Mucosa of stomach (tissue), 1 donor: Measurements from ENCODE around the gene PCBP2.

ENCODE experiments used
- H3K27me3 ChIP-seq: one replicate; pipeline ENCODE4 v1.7.0; 2013; ENCODE audit warnings: mild to moderate bottlenecking, low read length; ENCODE audit not compliant: control insufficient read depth, insufficient read depth
- H3K36me3 ChIP-seq: one replicate; pipeline ENCODE4 v1.7.0; 2013; ENCODE audit warnings: low read length; ENCODE audit not compliant: control insufficient read depth, insufficient read depth
- H3K4me1 ChIP-seq: one replicate; pipeline ENCODE4 v1.7.0; 2013; ENCODE audit warnings: mild to moderate bottlenecking, low read length; ENCODE audit not compliant: control insufficient read depth, insufficient read depth
- H3K4me3 ChIP-seq: one replicate; pipeline ENCODE4 v1.7.0; 2013; ENCODE audit warnings: low read length
- H3K9ac ChIP-seq: one replicate; pipeline ENCODE4 v1.7.0; 2013; ENCODE audit warnings: mild to moderate bottlenecking, low read length, moderate library complexity
- H3K9me3 ChIP-seq: one replicate; pipeline ENCODE4 v1.7.0; 2013; ENCODE audit warnings: mild to moderate bottlenecking, low read length, moderate library complexity; ENCODE audit not compliant: control insufficient read depth
- donor health status: Pancreatic carcinoma.

Gene PCBP2

DNA sequence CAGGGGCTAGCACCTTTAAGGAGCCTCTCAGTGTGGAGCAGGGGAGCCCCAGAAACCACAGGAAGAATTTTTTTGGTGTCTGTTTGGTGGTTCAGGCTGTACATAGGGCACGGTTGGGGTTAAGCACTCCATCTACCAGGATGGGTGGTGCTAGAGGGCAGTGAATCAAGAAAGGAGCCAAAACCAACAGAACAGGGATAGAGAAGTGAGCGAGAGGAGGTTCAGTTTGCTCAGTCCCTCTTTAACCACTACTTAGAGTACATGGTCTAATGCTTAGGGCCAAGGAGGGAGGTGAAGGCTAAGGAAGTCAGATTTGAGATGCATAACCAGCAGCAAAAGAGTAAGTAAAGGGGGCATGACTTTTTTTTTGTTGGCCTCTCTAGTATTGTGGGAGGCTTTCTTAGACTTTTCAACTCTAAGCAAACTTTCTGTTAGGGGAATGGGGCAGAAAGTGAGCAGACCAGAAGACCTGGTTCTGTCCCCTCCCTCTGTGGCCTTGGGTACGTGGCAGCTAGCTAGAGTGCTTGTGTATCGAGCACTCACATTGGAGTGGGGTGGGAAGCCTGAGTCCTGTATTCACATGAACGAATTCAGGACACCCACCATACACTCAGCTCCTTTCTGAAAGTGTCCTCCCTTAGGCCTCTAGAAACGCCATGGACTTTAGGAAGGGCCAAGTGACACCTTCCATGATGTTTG lies 62.0 kb downstream of the PCBP2 start:
- Histone ChIP-seq H3K9ac (no peak overlapping the region), H3K4me3 (no peak overlapping the region), H3K27me3 (no peaks in the 10 kb centered on the region), H3K4me1 (peaks cover 2% of the 10 kb centered on the region), H3K9me3 (no peaks in the 10 kb centered on the region), H3K36me3 (peaks cover 10% of the 10 kb centered on the region)

- peaks cover 10% of the 10 kb centered on the region for H3K36me3 ChIP-seq
- H3K4me3 ChIP-seq, result no peak overlapping the region
- no peaks in the 10 kb centered on the region for H3K27me3 ChIP-seq
- no peaks in the 10 kb centered on the region for H3K9me3 ChIP-seq
- H3K9ac ChIP-seq, result no peak overlapping the region
- no peaks in the 10 kb centered on the region for H3K4me1 ChIP-seq
Observed at GRCh38 chr12:53514628-53515290, 62.9 kb downstream of the PCBP2 start.

- no peaks in the 10 kb centered on the region for H3K4me1 ChIP-seq
- H3K9ac ChIP-seq, result no peak overlapping the region
- no peak overlapping the region for H3K4me3 ChIP-seq
- H3K27me3 ChIP-seq, result no peaks in the 10 kb centered on the region
- H3K36me3 ChIP-seq, result peaks cover 10% of the 10 kb centered on the region
- H3K9me3 ChIP-seq, result no peaks in the 10 kb centered on the region
Observed at GRCh38 chr12:53515291-53515680, 63.4 kb downstream of the PCBP2 start.

DNA sequence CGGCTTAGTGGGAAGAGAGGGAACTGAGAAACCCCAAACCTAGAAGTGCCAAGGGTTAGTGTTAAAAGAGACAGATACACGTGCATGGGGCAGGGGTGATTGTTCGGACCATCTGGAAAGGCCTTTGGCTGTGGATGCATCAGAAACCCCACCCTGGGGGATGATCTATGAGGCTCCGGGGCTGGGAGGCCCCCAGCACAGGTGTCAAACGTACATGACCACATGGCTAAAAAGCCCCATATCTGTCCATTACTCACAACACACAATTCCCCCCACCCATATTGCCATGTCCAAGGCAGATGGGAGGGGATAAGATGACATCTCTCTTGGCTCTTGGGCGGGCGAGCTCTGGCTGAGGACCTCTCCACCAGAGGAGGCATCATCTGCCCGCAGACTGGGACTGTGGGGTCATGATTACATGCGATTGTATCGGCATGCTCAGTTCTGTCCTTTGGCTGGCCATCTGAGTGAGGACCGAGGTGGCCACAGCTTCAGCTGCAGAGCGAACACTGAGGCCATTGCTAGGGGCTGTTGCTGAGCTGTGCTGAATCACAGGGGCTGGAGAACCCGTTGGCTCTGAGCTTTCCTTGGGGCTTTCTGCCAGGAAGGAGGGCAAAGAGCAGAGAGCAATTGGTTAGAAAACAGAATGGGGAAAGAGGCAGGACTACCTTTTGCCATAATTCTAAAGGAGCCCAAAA lies 65.0 kb downstream of the PCBP2 start:
- H3K4me1 ChIP-seq, result no peaks in the 10 kb centered on the region
- H3K36me3 ChIP-seq, result peaks cover 10% of the 10 kb centered on the region
- H3K9ac ChIP-seq, result no peak overlapping the region
- no peaks in the 10 kb centered on the region for H3K27me3 ChIP-seq
- H3K4me3 ChIP-seq, result no peak overlapping the region
- H3K9me3 ChIP-seq, result no peaks in the 10 kb centered on the region

GRCh38 chr12:53518381-53518780 lies 66.5 kb downstream of the PCBP2 start:
- no peak overlapping the region for H3K4me3 ChIP-seq
- H3K36me3 ChIP-seq, result peaks cover 23% of the 10 kb centered on the region
- H3K9me3 ChIP-seq, result no peaks in the 10 kb centered on the region
- no peaks in the 10 kb centered on the region for H3K4me1 ChIP-seq
- H3K27me3 ChIP-seq, result no peaks in the 10 kb centered on the region
- no peak overlapping the region for H3K9ac ChIP-seq

- Histone ChIP-seq H3K9ac (no peak overlapping the region), H3K36me3 (peaks cover 13% of the 10 kb centered on the region), H3K9me3 (no peaks in the 10 kb centered on the region), H3K4me1 (no peaks in the 10 kb centered on the region), H3K4me3 (no peak overlapping the region), H3K27me3 (no peaks in the 10 kb centered on the region)
Observed at GRCh38 chr12:53523131-53523530, 71.2 kb downstream of the PCBP2 start.

GRCh38 chr12:53524476-53524875 lies 72.6 kb downstream of the PCBP2 start:
- no peaks in the 10 kb centered on the region for H3K27me3 ChIP-seq
- H3K36me3 ChIP-seq, result peaks cover 13% of the 10 kb centered on the region
- no peak overlapping the region for H3K4me3 ChIP-seq
- H3K9me3 ChIP-seq, result no peaks in the 10 kb centered on the region
- H3K4me1 ChIP-seq, result no peaks in the 10 kb centered on the region
- no peak overlapping the region for H3K9ac ChIP-seq

GRCh38 chr12:53530061-53530460 lies 78.2 kb downstream of the PCBP2 start:
- peaks cover 11% of the 10 kb centered on the region for H3K36me3 ChIP-seq
- no peak overlapping the region for H3K4me3 ChIP-seq
- no peaks in the 10 kb centered on the region for H3K9me3 ChIP-seq
- H3K9ac ChIP-seq, result no peak overlapping the region
- no peaks in the 10 kb centered on the region for H3K4me1 ChIP-seq
- no peaks in the 10 kb centered on the region for H3K27me3 ChIP-seq
